Measurements from ENCODE around the gene CAPN10. TPM values are rescaled to one million over a fixed set of nuclear protein-coding genes. Genes with fewer than 3 reads are reported as not detected.

CAPN10 gene
- total RNA-seq, 1 donor from 2014 or later: 47.8 TPM

DNA sequence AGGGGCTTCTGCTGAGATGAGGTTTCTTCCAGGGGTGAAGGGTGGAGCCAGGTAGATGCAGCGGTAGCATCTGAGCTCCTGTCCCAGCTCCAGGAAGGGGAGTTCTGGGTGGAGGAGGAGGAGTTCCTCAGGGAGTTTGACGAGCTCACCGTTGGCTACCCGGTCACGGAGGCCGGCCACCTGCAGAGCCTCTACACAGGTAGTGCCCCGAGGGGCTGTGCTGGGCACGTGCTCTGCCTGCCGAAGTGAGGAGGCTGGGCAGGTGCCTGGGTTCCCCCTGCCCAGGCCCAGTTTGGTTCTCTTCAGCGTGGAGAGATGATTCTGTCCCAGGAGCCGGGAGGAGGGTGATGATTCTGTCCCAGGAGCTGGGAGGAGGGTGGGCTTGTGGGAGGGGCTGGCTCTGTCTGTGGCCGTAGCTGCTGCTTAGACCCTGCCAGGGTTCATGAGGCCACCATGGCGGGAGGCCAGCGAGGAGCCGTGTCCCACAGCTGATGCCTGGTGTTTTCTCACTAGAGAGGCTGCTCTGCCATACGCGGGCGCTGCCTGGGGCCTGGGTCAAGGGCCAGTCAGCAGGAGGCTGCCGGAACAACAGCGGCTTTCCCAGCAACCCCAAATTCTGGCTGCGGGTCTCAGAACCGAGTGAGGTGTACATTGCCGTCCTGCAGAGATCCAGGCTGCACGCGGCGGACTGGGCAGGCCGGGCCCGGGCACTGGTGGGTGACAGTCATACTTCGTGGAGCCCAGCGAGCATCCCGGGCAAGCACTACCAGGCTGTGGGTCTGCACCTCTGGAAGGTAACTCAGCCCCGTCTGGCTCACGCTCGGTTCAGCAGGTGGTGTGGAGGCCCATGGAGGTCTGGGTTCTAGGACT, 8.2 kb downstream of the CAPN10 start:
- H3K4me3 Mint-ChIP-seq (ENCODE audit: unreplicated experiment): no peak overlapping the region
- no peak for DNase-seq (ENCODE audit: low spot score)
- H3K27me3 Mint-ChIP-seq (ENCODE audit: unreplicated experiment): no peaks in the 10 kb centered on the region
- H3K9me3 Mint-ChIP-seq (ENCODE audit: unreplicated experiment): no peaks in the 10 kb centered on the region
- H3K27ac Mint-ChIP-seq (ENCODE audit: unreplicated experiment): no peak overlapping the region
- H3K4me1 Mint-ChIP-seq (ENCODE audit: unreplicated experiment): no peaks in the 10 kb centered on the region
- TF ChIP-seq, protein P1, sequence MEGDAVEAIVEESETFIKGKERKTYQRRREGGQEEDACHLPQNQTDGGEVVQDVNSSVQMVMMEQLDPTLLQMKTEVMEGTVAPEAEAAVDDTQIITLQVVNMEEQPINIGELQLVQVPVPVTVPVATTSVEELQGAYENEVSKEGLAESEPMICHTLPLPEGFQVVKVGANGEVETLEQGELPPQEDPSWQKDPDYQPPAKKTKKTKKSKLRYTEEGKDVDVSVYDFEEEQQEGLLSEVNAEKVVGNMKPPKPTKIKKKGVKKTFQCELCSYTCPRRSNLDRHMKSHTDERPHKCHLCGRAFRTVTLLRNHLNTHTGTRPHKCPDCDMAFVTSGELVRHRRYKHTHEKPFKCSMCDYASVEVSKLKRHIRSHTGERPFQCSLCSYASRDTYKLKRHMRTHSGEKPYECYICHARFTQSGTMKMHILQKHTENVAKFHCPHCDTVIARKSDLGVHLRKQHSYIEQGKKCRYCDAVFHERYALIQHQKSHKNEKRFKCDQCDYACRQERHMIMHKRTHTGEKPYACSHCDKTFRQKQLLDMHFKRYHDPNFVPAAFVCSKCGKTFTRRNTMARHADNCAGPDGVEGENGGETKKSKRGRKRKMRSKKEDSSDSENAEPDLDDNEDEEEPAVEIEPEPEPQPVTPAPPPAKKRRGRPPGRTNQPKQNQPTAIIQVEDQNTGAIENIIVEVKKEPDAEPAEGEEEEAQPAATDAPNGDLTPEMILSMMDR (IDR thresholded peaks at IDR 0.05; ENCODE audit: unreplicated experiment): no peak
- peaks cover 13% of the 10 kb centered on the region for H3K36me3 Mint-ChIP-seq (ENCODE audit: low read depth, unreplicated experiment)

DNA sequence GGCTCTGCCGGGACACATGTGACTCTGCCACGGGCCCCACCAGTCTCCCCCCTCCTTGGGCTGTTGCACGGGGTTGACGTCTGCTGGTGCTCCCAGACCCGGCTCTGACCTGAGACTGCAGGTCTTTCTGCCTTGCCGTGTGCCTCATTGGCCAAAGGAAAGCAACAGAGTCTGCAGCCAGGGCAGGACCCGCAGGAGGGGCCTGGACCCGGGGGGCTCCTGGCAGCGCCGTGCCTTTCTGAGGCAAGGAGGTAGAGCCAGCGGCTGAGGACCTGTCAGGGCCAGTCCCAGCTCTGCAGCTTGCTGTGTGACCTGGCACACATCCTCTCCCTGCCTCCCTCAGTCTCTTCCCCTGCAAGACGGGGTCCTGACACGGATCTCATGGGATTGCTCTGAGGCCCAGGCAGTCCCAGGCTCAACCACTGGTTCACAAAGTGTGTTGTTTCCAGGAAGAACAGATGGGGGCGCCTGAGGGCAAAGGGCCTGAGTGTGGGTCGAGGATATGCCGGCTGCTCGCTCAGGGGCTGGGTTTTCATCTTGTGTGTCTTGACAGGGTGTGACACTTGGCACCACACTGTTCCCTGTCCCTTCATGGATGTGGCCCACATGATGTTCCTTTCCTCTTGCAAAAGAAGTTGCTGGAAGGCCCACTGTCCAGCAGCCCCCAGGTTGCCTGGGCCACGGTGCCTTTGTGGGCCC, 9.0 kb downstream of the CAPN10 start:
- DNase-seq (ENCODE audit: low spot score): peak; percentile 62
- no peak overlapping the region for H3K27ac Mint-ChIP-seq (ENCODE audit: unreplicated experiment)
- TF ChIP-seq, protein P1 (IDR thresholded peaks at IDR 0.05; ENCODE audit: unreplicated experiment): peak; percentile 24
- no peaks in the 10 kb centered on the region for H3K4me1 Mint-ChIP-seq (ENCODE audit: unreplicated experiment)
- H3K9me3 Mint-ChIP-seq (ENCODE audit: unreplicated experiment): no peaks in the 10 kb centered on the region
- H3K4me3 Mint-ChIP-seq (ENCODE audit: unreplicated experiment): no peak overlapping the region
- H3K36me3 Mint-ChIP-seq (ENCODE audit: low read depth, unreplicated experiment): peaks cover 13% of the 10 kb centered on the region
- H3K27me3 Mint-ChIP-seq (ENCODE audit: unreplicated experiment): no peaks in the 10 kb centered on the region

DNA sequence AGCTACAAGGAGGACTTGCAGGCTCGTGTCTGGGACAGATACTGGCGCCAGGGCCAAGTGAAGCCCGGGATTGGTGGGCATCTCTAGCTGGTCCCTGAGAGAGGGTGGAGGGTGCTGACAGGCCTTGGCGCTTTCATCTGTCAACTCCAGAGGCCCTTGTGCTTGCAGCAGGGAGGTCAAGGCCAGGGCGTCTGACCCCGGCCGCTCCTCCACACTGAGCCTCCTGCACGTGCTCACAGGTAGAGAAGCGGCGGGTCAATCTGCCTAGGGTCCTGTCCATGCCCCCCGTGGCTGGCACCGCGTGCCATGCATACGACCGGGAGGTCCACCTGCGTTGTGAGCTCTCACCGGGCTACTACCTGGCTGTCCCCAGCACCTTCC, 9.5 kb downstream of the CAPN10 start:
- no peak for DNase-seq (ENCODE audit: low spot score)
- Mint-ChIP-seq H3K4me3 (ENCODE audit: unreplicated experiment) (no peak overlapping the region), H3K4me1 (ENCODE audit: unreplicated experiment) (no peaks in the 10 kb centered on the region), H3K9me3 (ENCODE audit: unreplicated experiment) (no peaks in the 10 kb centered on the region), H3K36me3 (ENCODE audit: low read depth, unreplicated experiment) (peaks cover 10% of the 10 kb centered on the region), H3K27me3 (ENCODE audit: unreplicated experiment) (peaks cover 1% of the 10 kb centered on the region), H3K27ac (ENCODE audit: unreplicated experiment) (no peak overlapping the region)
- TF ChIP-seq, protein P1 (IDR thresholded peaks at IDR 0.05; ENCODE audit: unreplicated experiment): no peak

GRCh38 chr2:240596491-240596931, 10.0 kb downstream of the CAPN10 start:
- Mint-ChIP-seq H3K4me1 (ENCODE audit: unreplicated experiment) (no peaks in the 10 kb centered on the region), H3K9me3 (ENCODE audit: unreplicated experiment) (no peaks in the 10 kb centered on the region), H3K27me3 (ENCODE audit: unreplicated experiment) (peaks cover 1% of the 10 kb centered on the region), H3K36me3 (ENCODE audit: low read depth, unreplicated experiment) (peaks cover 6% of the 10 kb centered on the region), H3K4me3 (ENCODE audit: unreplicated experiment) (no peak overlapping the region), H3K27ac (ENCODE audit: unreplicated experiment) (no peak overlapping the region)
- TF ChIP-seq, protein P1 (IDR thresholded peaks at IDR 0.05; ENCODE audit: unreplicated experiment): no peak
- DNase-seq (ENCODE audit: low spot score): no peak

- Mint-ChIP-seq H3K36me3 (ENCODE audit: low read depth, unreplicated experiment) (peaks cover 4% of the 10 kb centered on the region), H3K4me3 (ENCODE audit: unreplicated experiment) (no peak overlapping the region), H3K27me3 (ENCODE audit: unreplicated experiment) (peaks cover 1% of the 10 kb centered on the region), H3K4me1 (ENCODE audit: unreplicated experiment) (no peaks in the 10 kb centered on the region), H3K9me3 (ENCODE audit: unreplicated experiment) (no peaks in the 10 kb centered on the region), H3K27ac (ENCODE audit: unreplicated experiment) (no peak overlapping the region)
- TF ChIP-seq, protein P1 (IDR thresholded peaks at IDR 0.05; ENCODE audit: unreplicated experiment): no peak
- DNase-seq (ENCODE audit: low spot score): no peak
These were observed 10.5 kb downstream of the CAPN10 start for GRCh38 chr2:240597054-240597418.
